GM18858 (cell line): ENCODE results near the gene CABLES2.

Experiments used
- ATAC-seq: cut with Tn5 transposase; IDR thresholded peaks from one replicate; pipeline ENCODE4 v1.9.1; 2021; ENCODE audit not compliant: unreplicated experiment

CABLES2 gene

GRCh38 chr20:62405108-62405980 lies 1.7 kb downstream of the CABLES2 start:
- no peak for ATAC-seq

- no peak for ATAC-seq
These were observed 2.4 kb downstream of the CABLES2 start for GRCh38 chr20:62404761-62405107.

GRCh38 chr20:62404112-62404665 lies 2.9 kb downstream of the CABLES2 start:
- ATAC-seq, result no peak

- no peak for ATAC-seq
These were observed 3.8 kb downstream of the CABLES2 start for GRCh38 chr20:62403331-62403730.

- ATAC-seq, result no peak
These were observed 4.5 kb downstream of the CABLES2 start for GRCh38 chr20:62402456-62403150.

GRCh38 chr20:62401331-62401779 lies 5.7 kb downstream of the CABLES2 start:
- ATAC-seq, result no peak

- no peak for ATAC-seq
These were observed 6.5 kb downstream of the CABLES2 start for GRCh38 chr20:62400541-62400940.

GRCh38 chr20:62400021-62400420 lies 7.1 kb downstream of the CABLES2 start:
- no peak for ATAC-seq

- ATAC-seq, result no peak
These were observed 8.8 kb downstream of the CABLES2 start for GRCh38 chr20:62398120-62398821.

- ATAC-seq, result no peak
These were observed 10.5 kb downstream of the CABLES2 start for GRCh38 chr20:62396367-62397239.

- ATAC-seq, result no peak
These were observed 11.5 kb downstream of the CABLES2 start for GRCh38 chr20:62395311-62396242.

- no peak for ATAC-seq
These were observed 12.5 kb downstream of the CABLES2 start for GRCh38 chr20:62394248-62395245.

- ATAC-seq, result no peak
These were observed 13.3 kb downstream of the CABLES2 start for GRCh38 chr20:62393830-62394229.

- no peak for ATAC-seq
These were observed 13.8 kb downstream of the CABLES2 start for GRCh38 chr20:62393335-62393665.

GRCh38 chr20:62392621-62393334 lies 14.3 kb downstream of the CABLES2 start:
- ATAC-seq, result no peak

- ATAC-seq, result no peak
These were observed 15.0 kb downstream of the CABLES2 start for GRCh38 chr20:62392077-62392418.

- no peak for ATAC-seq
These were observed 15.7 kb downstream of the CABLES2 start for GRCh38 chr20:62391165-62392076.
